BLaER1 treated with 17β-estradiol and CSF1 and Interleukin-3, amounts not matched to agents 10 nM and 100 nM (cell line): ENCODE data around the gene CDC42SE2.

ENCODE experiments used
- H3K27ac ChIP-seq, 11 experiments: shearing (Covaris generic); formaldehyde crosslinking; 2 replicates each; pipeline ENCODE4 v1.8.1; 2022
- H3K27me3 ChIP-seq, 11 experiments: shearing (Covaris generic); formaldehyde crosslinking; 2 replicates each; pipeline ENCODE4 v1.8.1; 2022
- H3K36me3 ChIP-seq, 11 experiments: shearing (Covaris generic); formaldehyde crosslinking; 2 replicates each; pipeline ENCODE4 v1.8.1; 2022
- H3K4me1 ChIP-seq, 10 experiments: shearing (Covaris generic); formaldehyde crosslinking; 2 replicates each; pipeline ENCODE4 v1.8.1; 2022
- H3K4me2 ChIP-seq, 11 experiments: shearing (Covaris generic); formaldehyde crosslinking; 2 replicates each; pipeline ENCODE4 v1.8.1; 2022
- H3K4me3 ChIP-seq, 10 experiments: shearing (Covaris generic); formaldehyde crosslinking; 2 replicates each; pipeline ENCODE4 v1.8.1; 2022
- H3K9ac ChIP-seq, 11 experiments: shearing (Covaris generic); formaldehyde crosslinking; 2 replicates each; pipeline ENCODE4 v1.8.1; 2022
- H3K9me3 ChIP-seq, 11 experiments: shearing (Covaris generic); formaldehyde crosslinking; replicated peaks in 1 of 11; 2 replicates each; pipeline ENCODE4 v1.8.1; 2022
- H4K20me1 ChIP-seq, 11 experiments: shearing (Covaris generic); formaldehyde crosslinking; 2 replicates each; pipeline ENCODE4 v1.8.1; 2022
- Cebpa-rat ChIP-seq, 11 experiments: shearing (Covaris generic); IDR thresholded peaks; 2 replicates each; pipeline ENCODE4 v1.8.1; 2022

CDC42SE2 gene

DNA sequence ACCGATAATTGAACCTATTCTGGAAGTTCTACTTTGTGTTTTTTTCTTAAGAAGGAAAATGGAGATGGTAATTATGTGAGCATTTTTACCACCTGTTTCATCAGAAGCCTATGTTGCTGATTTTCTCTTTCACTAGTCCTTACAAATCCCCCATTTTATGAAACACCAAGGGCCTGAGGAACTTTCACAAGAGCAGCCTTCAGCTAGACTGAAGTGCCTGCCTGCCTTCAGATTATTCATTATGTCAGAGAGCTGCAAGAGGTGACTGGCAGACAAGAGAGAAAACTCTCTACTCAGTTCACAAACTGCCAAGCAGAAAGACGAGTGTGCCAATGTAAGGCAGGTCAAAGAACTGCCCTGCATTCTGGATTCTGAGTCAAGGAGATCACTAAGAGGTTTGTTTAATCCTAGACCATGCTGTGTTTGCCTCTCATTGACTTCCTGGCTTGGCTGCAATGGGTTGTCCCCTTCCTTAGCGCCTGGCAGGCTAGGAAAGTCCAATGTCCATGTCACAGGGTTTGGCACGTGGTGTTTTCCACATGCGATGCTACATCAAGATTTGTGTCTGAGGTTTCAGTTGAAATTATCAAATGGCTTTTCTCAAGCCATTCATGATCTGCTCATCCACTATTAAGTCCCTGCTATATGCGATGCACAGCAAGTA lies 143.3 kb downstream of the CDC42SE2 start:
- Histone ChIP-seq H3K9ac (no peak overlapping the region), H3K27me3 (no peaks in the 10 kb centered on the region), H3K4me1 (no peaks in the 10 kb centered on the region), H3K27ac (no peak overlapping the region), H3K9me3 (peaks cover 12 to 35% (median 25%) of the 10 kb centered on the region in 11 experiments), H4K20me1 (no peaks in the 10 kb centered on the region), H3K4me2 (no peak overlapping the region), H3K4me3 (no peak overlapping the region), H3K36me3 (peaks cover 68 to 100% (median 85%) of the 10 kb centered on the region in 11 experiments)
- TF ChIP-seq Cebpa-rat (IDR thresholded peaks at IDR 0.05) = no peak

DNA sequence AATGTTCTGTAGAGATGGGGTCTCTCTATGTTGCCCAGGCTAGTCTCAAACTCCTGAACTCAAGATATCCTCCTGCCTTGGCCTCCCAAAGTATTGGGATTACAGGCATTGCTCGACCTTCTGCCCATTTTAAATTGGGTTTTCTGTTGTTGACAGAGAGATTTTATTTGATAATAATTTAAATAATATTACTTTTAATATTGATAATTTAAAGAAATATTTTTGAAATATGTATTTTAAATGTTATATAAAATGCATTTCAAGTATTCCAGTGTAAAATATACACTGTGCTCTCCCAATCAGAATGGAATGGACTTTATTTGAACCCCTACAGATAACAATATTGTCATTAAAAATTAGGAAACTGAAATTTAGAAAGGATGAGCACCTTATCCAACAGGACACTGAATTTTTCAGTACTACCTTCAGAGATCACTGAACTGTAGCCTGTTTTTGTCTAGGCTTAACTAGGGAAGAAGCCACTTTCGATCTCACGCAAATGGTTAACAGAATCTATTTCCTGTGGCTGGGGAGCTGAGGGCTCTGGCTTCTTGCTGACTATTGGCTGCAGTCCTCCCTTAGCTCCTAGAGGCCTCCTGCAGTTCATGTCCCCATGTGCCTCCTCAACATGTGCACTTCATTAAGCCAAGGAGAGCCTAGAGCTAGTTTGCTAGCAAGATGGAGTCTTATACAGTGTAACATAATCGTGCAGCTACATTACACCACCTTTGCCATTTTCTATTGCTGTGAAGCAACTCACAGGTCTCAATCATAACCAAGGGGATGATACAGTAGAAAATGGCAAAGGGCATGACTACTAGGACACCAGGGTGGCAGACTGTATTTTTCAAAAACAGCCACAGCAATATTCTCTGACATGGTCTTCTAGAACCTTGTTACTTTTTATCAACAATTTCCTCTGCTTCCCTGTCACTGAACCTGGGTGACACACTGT lies 150.0 kb downstream of the CDC42SE2 start:
- H3K9me3 ChIP-seq = peaks cover 0 to 20% (median 7%) of the 10 kb centered on the region in 11 experiments; a peak in 9 of 22 replicates
- H3K27me3 ChIP-seq = no peaks in the 10 kb centered on the region
- peaks cover 34 to 70% (median 47%) of the 10 kb centered on the region in 11 experiments for H3K36me3 ChIP-seq
- no peak overlapping the region for H3K27ac ChIP-seq
- H3K4me3 ChIP-seq = no peak overlapping the region
- H4K20me1 ChIP-seq = no peaks in the 10 kb centered on the region; a peak in 1 of 22 replicates
- TF ChIP-seq Cebpa-rat (IDR thresholded peaks at IDR 0.05) = no peak
- H3K9ac ChIP-seq = 0 out of 22 replicates have a peak overlapping the region, but pooled peaks of 1 of the 11 experiments have one; percentile 21
- no peak overlapping the region for H3K4me2 ChIP-seq
- peaks cover 0 to 7% (median 0%) of the 10 kb centered on the region in 10 experiments; a peak in 2 of 20 replicates for H3K4me1 ChIP-seq

DNA sequence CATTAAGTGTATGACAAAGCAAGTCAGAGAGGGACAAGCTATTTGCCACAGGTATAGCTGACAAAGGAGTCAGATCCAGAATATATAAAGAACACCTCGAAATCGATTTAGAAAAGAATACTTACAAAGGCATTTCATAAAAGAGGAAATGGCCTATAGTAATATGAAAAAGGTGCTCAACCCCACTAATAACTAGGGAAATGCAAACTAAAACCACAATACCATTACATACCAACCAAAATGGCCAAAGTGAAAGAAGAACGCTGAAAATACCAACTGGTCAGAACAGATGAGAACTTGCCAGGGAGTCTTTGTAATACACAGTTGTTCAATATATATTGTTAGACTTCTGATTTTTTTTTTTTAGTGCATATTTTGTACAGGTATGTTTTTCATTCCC lies 152.9 kb downstream of the CDC42SE2 start:
- TF ChIP-seq Cebpa-rat (IDR thresholded peaks at IDR 0.05) = no peak
- Histone ChIP-seq H3K9ac (no peak overlapping the region), H3K4me2 (no peak overlapping the region), H3K36me3 (peaks cover 21 to 63% (median 38%) of the 10 kb centered on the region in 11 experiments), H3K27ac (no peak overlapping the region), H3K27me3 (no peaks in the 10 kb centered on the region), H3K9me3 (peaks cover 0 to 2% (median 0%) of the 10 kb centered on the region in 11 experiments; a peak in 2 of 22 replicates), H4K20me1 (no peaks in the 10 kb centered on the region; a peak in 1 of 22 replicates), H3K4me1 (peaks cover 0 to 7% (median 0%) of the 10 kb centered on the region in 10 experiments; a peak in 2 of 20 replicates), H3K4me3 (no peak overlapping the region)

DNA sequence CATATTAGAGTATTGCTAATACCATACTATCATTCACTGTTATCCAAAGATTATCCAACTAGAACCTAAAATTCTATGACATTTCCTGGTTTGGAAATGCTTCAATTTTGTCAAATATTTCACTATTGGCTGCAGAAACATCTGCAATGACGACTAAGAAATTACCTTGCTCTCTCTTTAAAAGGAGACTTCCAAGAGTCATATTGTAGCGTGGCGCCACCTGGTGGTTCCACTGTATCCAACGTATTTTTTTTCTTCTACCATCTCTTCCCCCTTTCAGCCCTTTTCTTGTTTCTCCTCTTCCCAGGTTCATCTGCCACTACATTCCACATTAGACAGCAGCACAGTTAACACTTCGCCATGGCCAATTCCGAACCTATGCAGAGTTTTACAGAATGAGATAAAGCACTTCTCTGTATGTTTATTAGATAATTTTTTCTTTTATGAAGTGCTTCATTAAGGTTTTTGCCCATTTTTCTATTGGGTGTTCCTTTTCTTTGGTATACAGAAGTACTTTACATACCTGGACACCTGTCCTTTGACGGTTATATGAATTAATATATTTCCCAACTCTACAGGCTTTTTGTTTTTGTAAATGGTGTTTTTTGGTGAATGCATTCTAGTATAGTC lies 153.5 kb downstream of the CDC42SE2 start:
- H3K27ac ChIP-seq = no peak overlapping the region
- peaks cover 0 to 7% (median 0%) of the 10 kb centered on the region in 10 experiments; a peak in 2 of 20 replicates for H3K4me1 ChIP-seq
- H3K9ac ChIP-seq = no peak overlapping the region
- H3K27me3 ChIP-seq = no peaks in the 10 kb centered on the region
- H3K9me3 ChIP-seq = no peaks in the 10 kb centered on the region
- H3K4me3 ChIP-seq = no peak overlapping the region
- H3K4me2 ChIP-seq = no peak overlapping the region
- H4K20me1 ChIP-seq = no peaks in the 10 kb centered on the region; a peak in 1 of 22 replicates
- peaks cover 26 to 63% (median 40%) of the 10 kb centered on the region in 11 experiments for H3K36me3 ChIP-seq
- TF ChIP-seq Cebpa-rat (IDR thresholded peaks at IDR 0.05) = no peak

DNA sequence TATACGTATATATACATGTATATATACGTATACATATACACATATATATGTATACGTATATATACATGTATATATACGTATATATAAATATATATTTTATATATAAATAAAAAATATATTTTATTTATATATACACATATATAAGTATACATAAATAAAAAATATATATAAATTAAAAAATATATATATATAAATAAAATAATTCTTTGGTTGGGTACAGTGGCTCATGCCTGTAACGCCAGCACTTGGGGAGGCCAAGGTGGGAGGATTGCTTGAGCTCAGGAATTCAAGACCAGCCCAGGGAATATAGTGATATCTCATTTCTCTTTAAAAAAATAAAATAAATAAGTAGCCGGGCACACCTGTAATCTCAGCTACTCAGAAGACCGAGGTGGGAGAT lies 155.0 kb downstream of the CDC42SE2 start:
- Histone ChIP-seq H3K9ac (no peak overlapping the region), H3K4me2 (no peak overlapping the region), H3K36me3 (peaks cover 31 to 67% (median 48%) of the 10 kb centered on the region in 11 experiments), H3K4me1 (peaks cover 0 to 7% (median 0%) of the 10 kb centered on the region in 10 experiments; a peak in 2 of 20 replicates), H3K27ac (no peak overlapping the region), H4K20me1 (no peaks in the 10 kb centered on the region; a peak in 1 of 22 replicates), H3K9me3 (no peaks in the 10 kb centered on the region), H3K4me3 (no peak overlapping the region), H3K27me3 (no peaks in the 10 kb centered on the region)
- TF ChIP-seq Cebpa-rat (IDR thresholded peaks at IDR 0.05) = no peak

DNA sequence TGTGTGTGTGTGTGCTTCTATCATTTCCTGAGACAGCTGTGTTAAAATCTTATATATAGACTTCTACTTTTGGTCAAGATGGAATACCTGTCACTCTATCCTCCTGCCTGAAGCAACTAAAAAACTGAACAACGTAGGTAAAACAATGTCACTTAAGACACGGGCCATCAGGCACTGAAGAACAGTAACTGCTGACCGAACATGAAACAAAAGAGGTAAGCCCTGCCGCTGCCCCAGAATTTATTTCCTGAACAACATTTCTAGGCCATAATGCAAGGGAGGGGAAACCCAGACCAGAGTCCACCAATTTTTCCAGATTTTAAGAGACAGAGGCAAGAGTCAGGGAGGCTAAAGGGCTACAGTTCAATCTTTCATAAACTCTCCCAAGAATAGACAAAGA lies 156.0 kb downstream of the CDC42SE2 start:
- Histone ChIP-seq H3K4me2 (no peak overlapping the region), H3K27ac (no peak overlapping the region), H3K4me1 (peaks cover 0 to 7% (median 0%) of the 10 kb centered on the region in 10 experiments; a peak in 1 of 20 replicates), H3K36me3 (peaks cover 22 to 67% (median 45%) of the 10 kb centered on the region in 11 experiments), H3K9me3 (no peaks in the 10 kb centered on the region), H4K20me1 (no peaks in the 10 kb centered on the region; a peak in 1 of 22 replicates), H3K9ac (no peak overlapping the region; a peak in 1 of 22 replicates), H3K27me3 (no peaks in the 10 kb centered on the region), H3K4me3 (no peak overlapping the region)
- TF ChIP-seq Cebpa-rat (IDR thresholded peaks at IDR 0.05) = no peak

DNA sequence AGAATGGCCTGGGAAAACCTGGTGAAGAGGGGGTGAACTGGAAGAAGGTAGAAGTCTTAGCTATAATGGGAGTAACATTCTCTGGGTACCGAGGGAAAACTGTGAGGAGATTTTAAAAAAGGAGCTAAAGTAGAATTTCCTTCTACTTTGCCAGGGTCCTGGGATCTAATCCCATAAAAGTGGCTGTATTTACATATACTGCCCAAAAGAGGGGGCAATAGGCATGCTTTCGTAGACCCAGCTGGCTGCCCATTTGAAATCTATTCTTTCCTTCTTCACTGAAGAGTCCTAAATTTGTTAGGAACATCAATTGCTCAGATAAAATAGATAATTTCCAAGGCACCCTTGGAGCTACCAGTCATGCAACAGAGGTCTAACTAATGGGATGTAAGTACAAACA lies 159.2 kb downstream of the CDC42SE2 start:
- Histone ChIP-seq H3K4me2 (no peak overlapping the region), H3K27me3 (no peaks in the 10 kb centered on the region), H3K4me3 (no peak overlapping the region), H3K27ac (no peak overlapping the region), H4K20me1 (no peaks in the 10 kb centered on the region; a peak in 1 of 22 replicates), H3K9me3 (no peaks in the 10 kb centered on the region), H3K9ac (no peak overlapping the region), H3K36me3 (peaks cover 53 to 87% (median 70%) of the 10 kb centered on the region in 11 experiments), H3K4me1 (no peaks in the 10 kb centered on the region)
- TF ChIP-seq Cebpa-rat (IDR thresholded peaks at IDR 0.05) = no peak

DNA sequence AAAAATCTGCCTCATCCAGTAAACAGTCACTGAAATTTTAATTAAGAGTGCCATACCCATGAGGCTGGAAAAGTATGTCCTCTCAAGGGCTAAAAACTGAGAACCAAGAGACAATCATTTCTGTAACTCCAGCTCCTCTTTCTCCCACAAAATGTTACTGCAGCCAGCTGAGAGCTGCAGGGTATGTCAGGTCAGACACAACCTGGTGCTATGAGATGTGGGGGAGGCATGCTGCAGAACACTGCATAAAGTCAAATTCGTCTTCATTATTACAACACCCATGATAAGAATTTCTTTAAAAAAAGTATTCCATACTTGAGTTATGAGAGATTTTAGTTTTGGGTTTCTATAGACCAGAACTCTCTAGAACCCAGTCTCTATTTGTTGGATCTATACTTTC lies 162.2 kb downstream of the CDC42SE2 start:
- H3K36me3 ChIP-seq = peaks cover 79 to 100% (median 92%) of the 10 kb centered on the region in 11 experiments
- no peak overlapping the region for H3K4me3 ChIP-seq
- no peak for TF ChIP-seq Cebpa-rat (IDR thresholded peaks at IDR 0.05)
- peaks cover 0 to 3% (median 0%) of the 10 kb centered on the region in 11 experiments; a peak in 1 of 22 replicates for H4K20me1 ChIP-seq
- no peaks in the 10 kb centered on the region for H3K9me3 ChIP-seq
- H3K27me3 ChIP-seq = no peaks in the 10 kb centered on the region
- no peak overlapping the region for H3K27ac ChIP-seq
- H3K4me1 ChIP-seq = no peaks in the 10 kb centered on the region
- H3K9ac ChIP-seq = no peak overlapping the region
- no peak overlapping the region for H3K4me2 ChIP-seq
